A673 (cell line): ENCODE data around the gene CCK. TPM values are rescaled to one million over a fixed set of nuclear protein-coding genes. Genes with fewer than 3 reads are reported as not detected.

Source experiments
- BruUV-seq: library from RNA; stranded (reverse); fragments of 400-500 nt; replicated peaks from 2 replicates; lab custom pipeline; 2021; lab: Mats Ljungman, UMichigan
- CTCF ChIA-PET: fragments of 300-600 bp; sonication (Branson Sonifier 250); formaldehyde crosslinking; loops from one replicate; lab custom pipeline; 2022; ENCODE audit warnings: antibody characterized with exemption; lab: Charles Lee
- POLR2A ChIA-PET: fragments of 300-600 bp; sonication (Branson Sonifier 250); formaldehyde crosslinking; loops from one replicate; lab custom pipeline; 2022; ENCODE audit warnings: antibody characterized with exemption; ENCODE audit not compliant: low non-redundant PET; lab: Charles Lee
- DNase-seq: peaks from one replicate; pipeline ENCODE4 v3.0.0-alpha.2; 2015; ENCODE audit warnings: low spot score
- H3K27ac ChIP-seq: fragments of 200-600 bp; sonication (generic); 2 replicates; pipeline ENCODE4 v1.5.1; 2016; ENCODE audit warnings: mixed run types, low read depth, mild to moderate bottlenecking, mixed read lengths, antibody characterized with exemption, low read length; ENCODE audit not compliant: poor library complexity, severe bottlenecking
- H3K27me3 ChIP-seq: fragments of 200-600 bp; sonication (generic); replicated peaks from 2 replicates; pipeline ENCODE4 v1.6.1; 2017; ENCODE audit warnings: mixed run types, low read depth, mild to moderate bottlenecking, mixed read lengths, antibody characterized with exemption, low read length; ENCODE audit not compliant: insufficient read depth, poor library complexity
- H3K36me3 ChIP-seq: fragments of 200-600 bp; sonication (generic); 2 replicates; pipeline ENCODE4 v1.6.1; 2016; ENCODE audit warnings: mixed run types, mild to moderate bottlenecking, mixed read lengths, antibody characterized with exemption, low read length; ENCODE audit not compliant: insufficient read depth, poor library complexity, severe bottlenecking
- H3K4me1 ChIP-seq: fragments of 200-600 bp; sonication (generic); 2 replicates; pipeline ENCODE4 v1.6.1; 2017; ENCODE audit warnings: mixed run types, mild to moderate bottlenecking, mixed read lengths, antibody characterized with exemption, low read length; ENCODE audit not compliant: insufficient read depth, poor library complexity, severe bottlenecking
- H3K4me3 ChIP-seq: fragments of 200-600 bp; sonication (generic); 2 replicates; pipeline ENCODE4 v1.5.1; 2016; ENCODE audit warnings: low read depth, mixed run types, mild to moderate bottlenecking, mixed read lengths, low read length; ENCODE audit not compliant: poor library complexity, severe bottlenecking
- H3K9me3 ChIP-seq: fragments of 200-600 bp; sonication (generic); 2 replicates; pipeline ENCODE4 v1.6.1; 2016; ENCODE audit warnings: mixed run types, low read depth, mild to moderate bottlenecking, mixed read lengths, antibody characterized with exemption, low read length; ENCODE audit not compliant: poor library complexity, severe bottlenecking
- CTCF ChIP-seq: fragments of 300-800, 200-600 bp; sonication (generic); conservative IDR thresholded peaks from 2 replicates; pipeline ENCODE4 v1.5.1; 2017; ENCODE audit warnings: low read depth, mild to moderate bottlenecking, antibody characterized with exemption, low read length, moderate library complexity, mixed read lengths
- EZH2 ChIP-seq: fragments of 200-600 bp; sonication (generic); IDR thresholded peaks from 2 replicates; pipeline ENCODE4 v1.6.1; 2017; ENCODE audit warnings: borderline replicate concordance, low read depth, mild to moderate bottlenecking, mixed read lengths, antibody characterized with exemption, low read length; ENCODE audit not compliant: poor library complexity, severe bottlenecking
- intact Hi-C: fragments of 100-400 bp; cut with micrococcal nuclease; formaldehyde crosslinking; loops from one replicate; pipeline ENCODE4 v1.10.0; 2022; ENCODE audit not compliant: unreplicated experiment
- total RNA-seq: library from RNA; stranded (reverse); gene quantifications from 2 replicates; pipeline ENCODE4 v1.2.3, GENCODE V29; 2021

The CCK gene
- total RNA-seq, 1 experiment from 2014 or later, result 19.6 TPM

- Histone ChIP-seq H3K36me3 (no peaks in the 10 kb centered on the region), H3K4me1 (no peaks in the 10 kb centered on the region), H3K4me3 (no peak overlapping the region), H3K27ac (no peak overlapping the region), H3K9me3 (no peaks in the 10 kb centered on the region), H3K27me3 (no peaks in the 10 kb centered on the region)
- CTCF ChIA-PET, result no interaction called here
- no peak for TF ChIP-seq EZH2
- TF ChIP-seq CTCF, result no peak
- POLR2A ChIA-PET, result no interaction called here
- no TSS peak for BruUV-seq
- intact Hi-C loops, result no loop called here
- no peak for DNase-seq
These were observed 15.2 kb downstream of the CCK start for GRCh38 chr3:42250761-42251160.

- no peaks in the 10 kb centered on the region for H3K4me1 ChIP-seq
- intact Hi-C loops, result loop anchor here (1.0 to 5.0 kb wide), 2 partner anchors 196 to 290 kb away; no protein-coding TSS in a partner anchor
- H3K27ac ChIP-seq, result no peak overlapping the region
- H3K36me3 ChIP-seq, result no peaks in the 10 kb centered on the region
- DNase-seq, result peak; percentile 62
- ChIA-PET POLR2A (no interaction called here), CTCF (interaction anchor here (1.0 to 1.2 kb wide), 2 partner anchors 194 to 196 kb away, joined by 3 to 7 read pairs; no protein-coding TSS in a partner anchor)
- no peak overlapping the region for H3K4me3 ChIP-seq
- TF ChIP-seq EZH2 (no peak), CTCF (peak; percentile 63)
- no peaks in the 10 kb centered on the region for H3K9me3 ChIP-seq
- no peaks in the 10 kb centered on the region for H3K27me3 ChIP-seq
- no TSS peak for BruUV-seq
These were observed 18.4 kb downstream of the CCK start for GRCh38 chr3:42247576-42248027.

GRCh38 chr3:42246091-42246490 lies 19.9 kb downstream of the CCK start:
- CTCF ChIA-PET, result interaction anchor here (0.7 kb wide), 1 partner anchor 198 kb away, joined by 3 read pairs; no protein-coding TSS in a partner anchor
- Histone ChIP-seq H3K27me3 (no peaks in the 10 kb centered on the region), H3K4me1 (no peaks in the 10 kb centered on the region), H3K9me3 (no peaks in the 10 kb centered on the region), H3K27ac (no peak overlapping the region), H3K4me3 (no peak overlapping the region), H3K36me3 (no peaks in the 10 kb centered on the region)
- POLR2A ChIA-PET, result no interaction called here
- BruUV-seq, result no TSS peak
- TF ChIP-seq EZH2 (no peak), CTCF (no peak)
- intact Hi-C loops, result loop anchor here (5.0 kb wide), 1 partner anchor 291 kb away; no protein-coding TSS in a partner anchor
- DNase-seq, result no peak
